K562 (cell line): ENCODE measurements around the gene ZNF276. TPM values are rescaled to one million over a fixed set of nuclear protein-coding genes. Genes with fewer than 3 reads are reported as not detected.

Experiments
- MYNN ChIP-seq, 2 experiments: sonication (generic); formaldehyde crosslinking in 1 of 2; IDR thresholded peaks; 2 replicates each; pipeline versions ENCODE4 v1.5.0 to v1.6.1; 2016 to 2020; ENCODE audit warnings: antibody characterized with exemption in 1 of 2, missing genetic modification reagents in 1 of 2
- NR1H2 ChIP-seq: sonication (generic); formaldehyde crosslinking; IDR thresholded peaks from 2 replicates; pipeline ENCODE4 v1.4.0; 2020; ENCODE audit warnings: mild to moderate bottlenecking, missing genetic modification reagents
- POLR2AphosphoS2 ChIP-seq: IDR thresholded peaks from 2 replicates; pipeline ENCODE4 v1.6.1; 2012; ENCODE audit warnings: low read length, improper control_type of control experiment
- TBP ChIP-seq: optimal IDR thresholded peaks from 2 replicates; pipeline ENCODE3; 2011; ENCODE audit warnings: low read depth, low read length, improper control_type of control experiment
- ZBTB40 ChIP-seq, 2 experiments: fragments of 450-650 bp in 1 of 2; sonication (generic) in 1 of 2; formaldehyde crosslinking in 1 of 2; IDR thresholded peaks; 2 replicates each; pipeline versions ENCODE4 v1.7.1 to v1.9.0; 2016 to 2022; ENCODE audit warnings: inconsistent platforms in 1 of 2, mild to moderate bottlenecking in 1 of 2, missing genetic modification reagents in 1 of 2
- polyA plus RNA-seq, 8 experiments: library from polyadenylated mRNA; depleted of rRNA in 4 of 8; stranded (reverse) in 5 of 8; unstranded in 3 of 8; fragments of >200 nt; fragmentation: Nextera tagmentation in 2 of 8; fragmentation: Illumina TruSeq in 1 of 8; extraction: Ambion mirVana in 2 of 8; extraction: Trizol in 1 of 8; gene quantifications; 2 replicates each; pipeline versions ENCODE4 v1.2.1 to v1.2.3, GENCODE V29; 2011 to 2014; ENCODE audit warnings: inconsistent platforms in 1 of 8, missing spikeins in 1 of 8
- total RNA-seq, 7 experiments: library from RNA; depleted of rRNA in 6 of 7; stranded (reverse); fragments of >200 nt in 6 of 7; fragmentation: Illumina TruSeq in 2 of 7; extraction: Trizol in 2 of 7; gene quantifications; 2 replicates each; pipeline versions ENCODE4 v1.2.1 to v1.2.3, GENCODE V29; 2011 to 2021; ENCODE audit warnings: low replicate concordance in 1 of 7

The ZNF276 gene
- total and polyA plus RNA-seq, 9 of the 15 experiments (the other 6 are each of a cell fraction or from before 2014, with no cell fraction given), result 0.49 to 43.9 (median 15.8) TPM

- peak; percentile 66 for TF ChIP-seq ZBTB40 (IDR thresholded peaks at IDR 0.05)
- TF ChIP-seq ZBTB40 (CRISPR knock-in tag; IDR thresholded peaks at IDR 0.05), result no peak
- no peak for TF ChIP-seq NR1H2 (CRISPR knock-in tag)
- peak; percentile 75 for TF ChIP-seq TBP
- TF ChIP-seq POLR2AphosphoS2, result peak; percentile 67; the same call in 1 of the 2 replicates
- TF ChIP-seq MYNN (IDR thresholded peaks at IDR 0.05), result peak; percentile 99
- TF ChIP-seq MYNN (CRISPR knock-in tag; IDR thresholded peaks at IDR 0.05), result peak; percentile 90
Observed at GRCh38 chr16:89686520-89687091, 34.7 kb upstream of the ZNF276 start, which contains the start of gene CDK10 (continued).
